Muscle of back (tissue), 11 donors: ENCODE results near the gene CD82. TPM values are rescaled to one million over a fixed set of nuclear protein-coding genes. Genes with fewer than 3 reads are reported as not detected.
"Not testable (repeated sequence)": the region's sequence is repeated elsewhere in the genome, so short reads cannot be mapped to it uniquely, and the experiment has no call there.

ENCODE experiments used
- DNase-seq, 3 donors: peaks; one replicate each; pipeline versions ENCODE4 v3.0.0 to v3.0.0-alpha.2; 2013
- polyA plus RNA-seq, 10 donors: library from polyadenylated mRNA; unstranded; fragments of 120-200 nt; gene quantifications; one replicate each; pipeline ENCODE4 v1.2.1, GENCODE V29; 2013; ENCODE audit not compliant: insufficient read length in 10 of 10

CD82 gene
- polyA plus RNA-seq, 10 donors, result 51.4 to 86.8 (median 59.4) TPM

DNA sequence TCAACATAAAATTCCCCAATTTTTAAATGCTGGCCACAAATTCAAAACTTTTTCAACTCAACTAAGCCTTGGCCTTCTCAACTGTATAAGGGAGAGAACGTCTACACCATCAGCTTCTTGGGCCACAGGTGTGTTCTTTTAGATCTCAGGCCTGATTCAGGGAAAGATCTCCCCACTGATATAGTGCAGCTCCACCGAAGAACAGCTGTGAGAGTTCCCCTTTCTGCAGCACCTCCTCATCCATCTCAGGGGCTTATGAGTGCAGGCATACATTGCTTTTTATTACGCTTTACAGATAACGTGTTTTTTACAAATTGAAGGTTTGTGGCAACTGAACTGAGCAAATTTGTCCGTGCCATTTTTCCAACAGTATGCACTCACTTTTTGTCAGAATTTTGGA lies 8.0 kb upstream of the CD82 start:
- no peak for DNase-seq

GRCh38 chr11:44559207-44559939 lies 6.1 kb upstream of the CD82 start:
- DNase-seq, result no peak

GRCh38 chr11:44559940-44560300 lies 5.5 kb upstream of the CD82 start:
- DNase-seq, result not testable (repeated sequence)

DNA sequence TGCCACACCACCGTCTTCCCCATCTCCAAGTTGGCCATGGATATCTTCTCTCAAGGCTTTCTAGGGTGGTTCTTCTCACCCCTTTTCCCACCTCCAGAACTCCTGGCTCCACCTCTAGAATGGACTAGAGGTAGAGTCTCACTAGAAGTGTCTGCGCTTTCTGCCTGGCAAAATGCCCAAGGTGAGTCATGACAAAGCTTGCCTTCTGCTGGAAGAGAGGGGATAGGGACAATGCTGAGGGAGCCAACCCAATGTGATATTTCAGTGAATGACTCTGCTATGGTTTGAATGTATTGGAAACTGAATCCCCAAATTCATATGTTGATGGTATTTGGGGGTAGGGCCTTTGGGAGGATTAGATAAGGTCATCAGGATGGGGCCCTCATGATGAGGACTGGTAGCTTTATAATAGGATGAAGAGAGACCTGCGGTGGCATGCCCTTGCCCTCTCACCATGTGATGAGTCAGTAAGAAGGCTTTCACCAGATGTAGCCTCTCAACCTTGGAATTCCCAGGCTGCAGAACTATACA lies 4.1 kb upstream of the CD82 start:
- DNase-seq, result no peak

GRCh38 chr11:44561964-44562734 lies 3.3 kb upstream of the CD82 start:
- DNase-seq, result no peak

GRCh38 chr11:44562845-44563460 lies 2.5 kb upstream of the CD82 start:
- DNase-seq, result peak in 2 of 3 donors; percentile 29 to 64

- peak in 2 of 3 donors; percentile 47 to 51 for DNase-seq
Observed at GRCh38 chr11:44563711-44564110, 1.8 kb upstream of the CD82 start.

- DNase-seq, result peak in 1 of 3 donors; percentile 58
Observed at GRCh38 chr11:44564166-44564565, 1.3 kb upstream of the CD82 start.

DNA sequence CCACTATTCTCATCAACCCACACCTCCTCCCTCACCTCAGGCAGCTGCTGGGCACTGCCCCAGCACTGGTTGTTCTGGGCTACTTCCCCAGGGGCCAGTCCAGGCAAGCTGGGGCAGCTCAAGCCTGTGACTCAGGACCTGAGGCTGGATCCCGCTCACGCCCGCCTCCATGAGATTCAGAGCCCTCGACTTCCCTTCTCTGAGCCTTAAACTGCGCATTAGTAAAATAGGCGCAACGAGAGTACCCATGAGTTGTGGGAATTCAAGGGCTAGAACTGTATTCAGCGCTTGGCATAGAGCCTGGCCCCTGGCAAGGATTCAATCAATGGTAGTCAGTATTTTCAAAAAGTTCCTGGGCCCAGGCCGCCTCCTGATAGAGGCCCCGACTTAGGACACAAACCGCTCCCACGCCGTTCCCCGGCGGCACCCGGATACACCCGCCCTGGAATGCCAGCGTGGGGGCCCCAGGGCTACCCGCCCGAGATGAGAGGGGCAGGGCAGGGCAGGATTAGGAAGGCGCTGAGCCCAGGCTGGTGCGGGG lies 723 bp upstream of the CD82 start:
- DNase-seq, result no peak

- peak in 2 of 3 donors; percentile 36 to 42 for DNase-seq
Observed at GRCh38 chr11:44565953-44566949, 788 bp downstream of the CD82 start.

DNA sequence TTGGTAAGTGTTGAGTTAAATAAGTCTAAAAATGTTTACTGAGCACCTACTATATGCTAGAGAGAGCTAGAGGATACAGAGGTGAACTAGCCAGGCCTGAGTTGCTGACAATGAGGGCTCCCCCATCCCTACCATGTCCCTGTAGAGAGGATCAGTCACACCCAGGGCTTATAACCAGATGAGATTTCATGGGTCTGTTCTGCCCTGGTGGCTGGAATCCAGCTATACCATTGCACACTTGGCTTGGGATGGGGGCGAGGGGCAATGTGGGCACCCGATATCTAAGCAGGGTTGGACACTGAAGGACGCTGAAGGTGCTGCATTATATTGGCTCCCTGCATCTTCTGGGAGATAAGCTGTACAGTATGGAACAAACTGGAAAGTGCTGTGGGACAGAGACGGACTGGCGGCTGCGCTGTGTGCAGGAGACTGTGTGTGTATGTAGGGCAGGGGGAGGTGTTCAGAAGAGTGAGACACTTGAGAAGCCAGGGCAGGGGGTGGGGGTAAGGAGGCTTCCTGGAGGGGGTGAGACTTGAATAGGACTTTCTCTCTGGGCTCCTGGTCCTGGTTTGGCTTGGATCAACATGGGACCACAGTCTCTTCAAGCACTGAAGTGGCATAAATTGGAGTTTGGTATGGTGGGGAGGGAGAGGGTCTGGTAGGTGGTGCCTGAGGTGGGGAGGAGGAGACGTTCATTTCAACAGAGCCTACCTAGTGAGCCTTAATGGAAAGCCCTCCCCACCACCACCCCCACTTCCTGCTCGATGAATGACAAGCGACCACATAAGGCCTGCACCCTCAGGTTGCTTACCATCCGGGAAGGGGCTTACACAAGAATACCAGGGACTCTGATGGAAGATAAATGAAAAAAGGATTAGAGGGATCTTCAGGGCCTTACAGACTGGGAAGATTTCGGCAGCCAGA lies 1.8 kb downstream of the CD82 start:
- peak in 1 of 3 donors; percentile 34 for DNase-seq

- no peak for DNase-seq
Observed at GRCh38 chr11:44567876-44568256, 2.4 kb downstream of the CD82 start.

- DNase-seq, result no peak
Observed at GRCh38 chr11:44568331-44568657, 2.8 kb downstream of the CD82 start.

DNA sequence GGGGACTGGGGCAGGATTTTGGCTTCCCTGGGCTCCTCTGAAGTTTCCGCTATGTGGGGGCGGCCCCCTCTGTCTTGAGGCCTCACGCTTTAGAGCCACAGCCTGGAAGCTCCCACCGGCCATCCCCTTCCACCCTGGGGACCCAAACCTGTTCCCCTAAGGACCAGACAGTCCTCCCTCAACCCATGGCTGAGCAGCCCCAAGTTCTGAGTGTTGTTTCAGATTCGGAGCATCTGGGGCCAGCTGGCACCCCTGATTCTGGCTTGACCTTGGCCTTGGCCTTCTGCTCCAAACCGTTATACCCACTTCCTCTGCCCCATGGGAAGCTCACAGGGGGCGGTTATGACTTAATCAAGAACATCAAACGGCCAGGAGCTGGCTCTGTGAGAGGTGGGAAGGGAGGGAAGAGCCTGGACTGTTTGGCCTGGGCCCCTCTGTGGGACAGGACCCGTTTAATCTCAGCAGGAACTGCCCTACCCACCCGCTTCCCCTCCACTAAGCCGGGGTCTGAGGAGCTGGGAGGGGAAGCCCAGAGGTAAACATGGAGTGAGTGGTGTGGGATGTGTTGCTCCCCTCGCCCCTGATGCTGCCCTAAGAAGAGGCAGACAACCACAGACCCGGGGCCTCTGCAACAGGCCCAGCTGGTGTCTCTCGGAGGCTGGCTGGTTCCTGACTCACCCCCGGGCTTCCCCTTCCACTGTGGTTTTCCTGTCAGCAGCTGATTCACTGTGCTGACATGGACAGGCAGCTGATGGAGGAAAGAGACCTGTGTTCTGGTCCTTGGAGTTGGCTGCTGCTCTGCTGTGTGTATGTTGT lies 3.4 kb downstream of the CD82 start:
- DNase-seq, result peak; percentile 63 to 87 (median 76)

DNA sequence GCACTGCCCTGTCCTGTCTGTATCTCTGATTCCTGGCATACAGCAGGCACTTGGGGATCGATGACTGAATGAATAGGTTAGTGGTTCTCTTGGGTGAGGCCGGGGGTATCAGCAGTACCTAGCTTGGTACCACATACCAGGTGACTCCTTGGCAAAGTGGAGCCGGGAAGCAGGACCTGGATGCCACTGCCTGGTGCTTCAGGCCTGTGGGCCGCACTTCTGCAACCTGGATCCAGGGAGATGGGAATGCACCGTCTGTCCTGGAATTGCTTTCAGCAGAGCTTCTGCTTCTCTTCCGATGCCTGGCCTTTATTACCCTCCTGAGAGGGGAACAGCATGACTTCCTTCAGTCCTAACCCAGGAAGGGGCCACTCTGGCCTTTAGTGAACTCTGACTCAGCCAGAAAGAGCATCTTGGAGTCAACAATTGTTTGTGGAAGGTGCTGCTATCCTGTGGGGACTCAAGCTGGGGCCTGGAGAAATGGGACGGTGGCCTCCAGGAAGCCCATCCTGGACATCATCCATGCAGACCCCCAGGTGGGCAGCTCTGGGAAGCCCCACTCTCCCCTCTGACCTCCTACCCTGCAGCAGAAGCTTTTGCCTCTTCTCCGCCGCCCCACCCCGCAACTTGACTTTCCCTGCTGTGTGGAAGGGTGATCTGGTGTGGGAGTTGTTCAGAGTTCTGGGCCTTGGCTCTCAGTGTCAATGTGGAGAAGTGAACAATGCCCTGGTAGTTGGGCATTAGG lies 5.1 kb downstream of the CD82 start:
- no peak for DNase-seq

DNA sequence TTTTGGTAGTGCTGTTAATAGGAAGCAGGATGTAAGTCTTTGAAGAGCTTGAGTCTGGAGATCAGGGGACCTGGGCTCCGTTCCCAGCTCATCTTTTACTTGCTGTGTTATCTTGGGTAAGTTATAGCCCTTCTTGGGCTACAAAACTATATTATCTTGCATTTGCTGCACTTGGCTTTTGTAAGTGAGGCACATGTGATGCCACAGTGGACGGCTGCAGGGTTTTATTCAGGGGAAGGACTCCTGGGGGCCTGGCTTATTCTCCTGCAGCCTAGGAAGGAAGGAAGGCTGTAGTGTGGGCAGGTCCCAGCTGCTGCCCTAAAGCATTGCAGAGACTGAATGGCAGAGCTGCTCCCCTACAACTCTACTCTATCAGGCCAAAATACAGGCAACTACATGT lies 6.4 kb downstream of the CD82 start:
- no peak for DNase-seq

- DNase-seq, result no peak
Observed at GRCh38 chr11:44572436-44572835, 7.0 kb downstream of the CD82 start.

GRCh38 chr11:44572884-44573283 lies 7.4 kb downstream of the CD82 start:
- no peak for DNase-seq
